ENCODE results near the gene PSORS1C2. TPM values are rescaled to one million over a fixed set of nuclear protein-coding genes. Genes with fewer than 3 reads are reported as not detected.

The PSORS1C2 gene
- total RNA-seq, 2 experiments from 2014 or later = not detected

GRCh38 chr6:31090973-31091364 is 47.9 kb downstream of the PSORS1C2 start:
- no peak for TF ChIP-seq CTCF (IDR thresholded peaks at IDR 0.05)
- H3K4me1 ChIP-seq (ENCODE audit: insufficient read depth, low read length) = peaks cover 37% of the 10 kb centered on the region
- POLR2A ChIA-PET = no interaction called here
- no peaks in the 10 kb centered on the region for H3K9me3 Mint-ChIP-seq
- H3K36me3 ChIP-seq (ENCODE audit: insufficient read depth, low read length) = no peaks in the 10 kb centered on the region
- no peak overlapping the region for H3K27ac Mint-ChIP-seq
- no peak overlapping the region for H3K27ac ChIP-seq (ENCODE audit: low read depth in 1 of 2, low read length in 2 of 2)
- H3K4me3 Mint-ChIP-seq = no peak overlapping the region
- no peaks in the 10 kb centered on the region for H3K9me3 ChIP-seq (ENCODE audit: control insufficient read depth in 1 of 2, insufficient read depth in 1 of 2, low read length in 2 of 2)
- no peaks in the 10 kb centered on the region for H3K27me3 ChIP-seq (ENCODE audit: control insufficient read depth in 1 of 2, insufficient read depth in 2 of 2, low read length in 2 of 2)
- no peak overlapping the region for H3K4me3 ChIP-seq (ENCODE audit: low read length)
- H3K4me1 Mint-ChIP-seq (ENCODE audit: low read depth) = peaks cover 49% of the 10 kb centered on the region
- no peak for DNase-seq
- H3K36me3 Mint-ChIP-seq (ENCODE audit: low read depth) = no peaks in the 10 kb centered on the region
- no peak for ATAC-seq (ENCODE audit: poor library complexity)
- H3K27me3 Mint-ChIP-seq = no peaks in the 10 kb centered on the region
- CTCF ChIA-PET = interaction anchor here (2.3 kb wide), 2 partner anchors 11 to 360 kb away, joined by 8 to 10 read pairs; no protein-coding TSS in a partner anchor
- intact Hi-C loops (cut with DNase I, micrococcal nuclease) = no loop called here

DNA sequence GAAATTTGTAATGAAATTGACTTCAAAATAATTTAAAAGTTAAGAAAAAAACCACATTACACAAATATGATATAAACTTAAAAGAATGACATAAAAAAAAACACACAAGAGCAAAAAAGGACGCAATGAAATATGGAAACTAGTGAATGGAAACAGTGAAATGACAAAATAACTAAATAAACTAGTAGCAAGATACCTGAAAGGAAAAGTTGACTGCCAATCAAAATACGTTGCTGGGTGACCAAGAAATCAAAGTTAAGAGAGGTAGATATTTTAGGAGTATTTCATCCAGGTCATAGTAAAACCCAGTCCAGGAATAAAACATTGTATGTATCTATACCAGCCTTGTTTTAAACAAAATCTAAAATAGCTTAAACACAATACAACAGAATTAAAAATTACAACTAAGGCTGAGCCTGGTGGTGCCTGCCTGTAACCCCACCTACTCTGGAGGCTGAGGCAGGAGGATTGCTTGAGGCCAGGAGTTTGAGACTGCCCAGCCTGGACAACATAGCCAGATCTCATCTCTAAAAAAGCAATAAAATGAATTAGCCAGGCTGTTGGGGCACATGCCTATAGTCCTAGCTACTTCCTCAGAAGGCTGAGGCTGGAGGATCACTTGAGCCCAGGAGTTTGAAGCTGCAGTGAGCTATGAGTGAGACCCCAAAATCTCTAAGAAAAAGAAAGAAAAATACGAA is 48.4 kb downstream of the PSORS1C2 start:
- POLR2A ChIA-PET = no interaction called here
- Mint-ChIP-seq H3K4me1 (ENCODE audit: low read depth) (peaks cover 44% of the 10 kb centered on the region), H3K4me3 (no peak overlapping the region), H3K9me3 (no peaks in the 10 kb centered on the region), H3K36me3 (ENCODE audit: low read depth) (no peaks in the 10 kb centered on the region), H3K27me3 (no peaks in the 10 kb centered on the region), H3K27ac (no peak overlapping the region)
- no peak overlapping the region for H3K4me3 ChIP-seq (ENCODE audit: low read length)
- H3K27me3 ChIP-seq (ENCODE audit: control insufficient read depth in 1 of 2, insufficient read depth in 2 of 2, low read length in 2 of 2) = no peaks in the 10 kb centered on the region
- no peaks in the 10 kb centered on the region for H3K36me3 ChIP-seq (ENCODE audit: insufficient read depth, low read length)
- no peak overlapping the region for H3K27ac ChIP-seq (ENCODE audit: low read depth in 1 of 2, low read length in 2 of 2)
- ATAC-seq (ENCODE audit: poor library complexity) (no peak), DNase-seq (no peak)
- peaks cover 32% of the 10 kb centered on the region for H3K4me1 ChIP-seq (ENCODE audit: insufficient read depth, low read length)
- intact Hi-C loops (cut with DNase I, micrococcal nuclease) = no loop called here
- CTCF ChIA-PET = interaction anchor here (2.3 kb wide), 2 partner anchors 10 to 359 kb away, joined by 8 to 10 read pairs; no protein-coding TSS in a partner anchor
- H3K9me3 ChIP-seq (ENCODE audit: control insufficient read depth in 1 of 2, insufficient read depth in 1 of 2, low read length in 2 of 2) = no peaks in the 10 kb centered on the region
- TF ChIP-seq CTCF (IDR thresholded peaks at IDR 0.05) = no peak

Other genes starting within 250 kb of the PSORS1C2 start
- 10 to 100 TPM in 1 of 2 experiments, 1 to 10 TPM in 1; 7.7 to 10.7 TPM for gene GTF2H4, start 230.9 kb downstream of the PSORS1C2 start, total RNA-seq
- 10 to 100 TPM; 19.3 to 21.7 TPM for gene VARS2, start 224.8 kb downstream of the PSORS1C2 start, total RNA-seq
- not detected for gene SFTA2, start 206.9 kb downstream of the PSORS1C2 start, total RNA-seq
- gene MUCL3, start 198.1 kb downstream of the PSORS1C2 start, total RNA-seq = not detected
- not detected for gene MUC21, start 155.3 kb downstream of the PSORS1C2 start, total RNA-seq
- not detected for gene MUC22, start 128.6 kb downstream of the PSORS1C2 start, total RNA-seq
- not detected for gene C6orf15, start 26.5 kb downstream of the PSORS1C2 start, total RNA-seq
- not detected for gene PSORS1C1, start 24.3 kb downstream of the PSORS1C2 start, total RNA-seq
- not detected for gene CDSN, start 18.6 kb downstream of the PSORS1C2 start, total RNA-seq
- gene CCHCR1, start 18.7 kb upstream of the PSORS1C2 start, total RNA-seq = 10 to 100 TPM; 17.5 to 18.2 TPM
- gene TCF19, start 19.5 kb upstream of the PSORS1C2 start, total RNA-seq = 1 to 10 TPM; 3.3 to 4.1 TPM
- not detected for gene POU5F1, start 31.6 kb upstream of the PSORS1C2 start, total RNA-seq
- gene HLA-C, start 133.0 kb upstream of the PSORS1C2 start, total RNA-seq = 1,000 to 10,000 TPM; 1,977 to 1,996 TPM
- 1,000 to 10,000 TPM; 6,758 to 7,013 TPM for gene HLA-B, start 218.1 kb upstream of the PSORS1C2 start, total RNA-seq

Data from CD4-positive, alpha-beta T cell (primary cell).